Placental pericyte (primary cell): ENCODE results near the gene XPO4. TPM values are rescaled to one million over a fixed set of nuclear protein-coding genes. Genes with fewer than 3 reads are reported as not detected.

Experiments
- total RNA-seq: library from RNA; depleted of rRNA; stranded (reverse); fragments of >200 nt; gene quantifications from 2 replicates; pipeline ENCODE4 v1.2.3, GENCODE V29; 2012

XPO4 gene
- 16.2 and 34.6 TPM in 2 replicates for total RNA-seq

DNA sequence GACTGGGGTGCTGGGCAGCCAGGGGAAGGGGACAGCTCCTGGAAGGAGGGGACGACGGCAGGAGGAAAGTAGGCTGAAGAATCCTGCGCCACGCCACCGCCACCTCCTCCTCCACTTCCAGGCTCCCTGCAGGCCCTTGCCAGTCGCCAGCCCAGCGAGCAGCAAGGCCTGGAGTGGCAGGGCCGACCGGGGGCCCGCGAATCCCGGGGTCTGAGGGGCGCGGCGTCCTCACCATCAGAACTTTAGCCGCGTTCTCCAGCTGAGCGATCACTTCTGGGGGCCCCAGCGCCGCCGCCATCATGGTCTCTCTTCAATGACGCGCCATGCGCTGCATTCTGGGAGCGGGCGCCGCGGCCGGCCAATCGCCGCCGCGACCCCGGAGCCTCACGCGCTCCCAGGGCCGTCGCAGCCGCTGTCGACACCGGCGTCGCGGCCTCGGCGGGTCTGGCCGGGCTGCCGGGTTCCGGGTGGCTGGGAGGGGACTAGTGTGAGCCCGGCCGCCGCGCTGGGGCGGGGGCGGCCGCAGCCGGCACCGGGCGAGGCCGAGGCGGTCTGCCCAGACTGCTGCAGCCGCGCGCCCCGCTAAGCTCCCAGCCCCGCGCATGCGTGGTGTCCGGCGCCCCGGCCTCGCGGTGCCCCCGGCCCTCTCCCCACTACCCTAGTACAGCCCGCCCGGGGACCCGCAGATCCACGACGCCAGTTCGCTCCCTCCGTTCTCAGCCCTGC lies at the start of gene XPO4:
Gene XPO4 (minus strand): TSS at position 309 of the 726 bp plus-strand sequence. CDS start 8 bp downstream, at position 301.

DNA sequence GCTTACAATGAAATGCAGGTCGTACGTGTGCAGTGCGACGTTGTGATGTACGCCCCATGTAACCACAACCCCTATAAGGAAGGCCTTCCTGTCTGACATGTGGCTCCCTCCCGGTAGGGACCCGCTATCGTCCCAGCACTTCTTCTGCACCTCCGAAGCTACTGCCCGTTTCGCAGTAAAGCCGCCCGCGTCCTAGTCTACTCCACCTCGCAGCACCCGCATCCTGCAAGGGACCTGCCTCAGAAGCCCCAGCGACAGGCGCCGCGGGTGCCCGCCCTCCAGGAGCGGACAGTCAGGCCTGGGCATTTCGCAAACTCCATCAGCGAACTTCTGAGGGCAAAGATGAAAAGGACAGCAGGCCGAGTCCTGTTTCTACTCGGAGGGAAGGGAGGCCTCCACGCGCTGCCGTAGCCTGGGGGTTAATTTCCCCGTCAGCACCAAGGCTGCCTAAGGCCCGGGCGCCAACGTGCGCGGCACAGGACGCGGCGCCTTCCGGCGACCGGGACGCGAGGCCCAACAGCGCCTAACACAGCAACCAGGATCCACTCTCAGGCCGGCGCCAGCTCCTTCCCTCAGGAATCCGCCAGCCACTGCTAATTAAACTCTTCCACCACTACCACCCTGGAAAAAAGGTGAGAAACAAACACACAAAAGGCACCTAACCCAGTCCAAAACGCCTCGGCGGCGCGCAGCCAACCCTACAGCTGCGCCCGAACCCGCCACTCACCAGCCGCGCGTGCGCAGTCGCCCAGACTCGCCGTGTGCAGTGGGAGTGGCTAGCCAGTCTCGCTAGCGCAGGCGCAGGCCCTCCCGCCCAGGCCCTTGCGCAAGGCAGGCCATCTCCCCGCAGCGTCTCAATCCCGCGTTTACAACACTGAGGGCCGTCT lies 129.1 kb downstream of the XPO4 start, which contains the start of gene EEF1AKMT1:
Gene EEF1AKMT1 (minus strand): TSS at position 768 of the 887 bp plus-strand sequence. CDS start 16,363 bp downstream, outside the sequence.

Other genes starting within 250 kb of the XPO4 start
- gene IL17D, start 199.0 kb downstream of the XPO4 start, total RNA-seq = 0.43 and 0.66 TPM in 2 replicates
- gene EEF1AKMT1, start 128.8 kb downstream of the XPO4 start, total RNA-seq = 3.9 and 8.7 TPM in 2 replicates
- gene LATS2, start 158.8 kb upstream of the XPO4 start, total RNA-seq = 14.9 and 22.6 TPM in 2 replicates
- gene SAP18, start 237.4 kb upstream of the XPO4 start, total RNA-seq = 31.9 and 33.3 TPM in 2 replicates